Medulla oblongata (tissue), 1 donor: Measurements from ENCODE around the gene CD82.
A peak's percentile ranks its signal among the peaks of the same experiment; 100 is the strongest.
"Not testable (repeated sequence)": the region's sequence is repeated elsewhere in the genome, so short reads cannot be mapped to it uniquely, and the experiment has no call there.

Source experiments
- DNase-seq: peaks from one replicate; pipeline ENCODE4 v3.0.0-alpha.2; 2015; ENCODE audit errors: extremely low spot score

Gene CD82

GRCh38 chr11:44559940-44560300 is 5.5 kb upstream of the CD82 start:
- not testable (repeated sequence) for DNase-seq

- DNase-seq = no peak
Measured at GRCh38 chr11:44561275-44561805, 4.1 kb upstream of the CD82 start.

- DNase-seq = no peak
Measured at GRCh38 chr11:44561964-44562734, 3.3 kb upstream of the CD82 start.

DNA sequence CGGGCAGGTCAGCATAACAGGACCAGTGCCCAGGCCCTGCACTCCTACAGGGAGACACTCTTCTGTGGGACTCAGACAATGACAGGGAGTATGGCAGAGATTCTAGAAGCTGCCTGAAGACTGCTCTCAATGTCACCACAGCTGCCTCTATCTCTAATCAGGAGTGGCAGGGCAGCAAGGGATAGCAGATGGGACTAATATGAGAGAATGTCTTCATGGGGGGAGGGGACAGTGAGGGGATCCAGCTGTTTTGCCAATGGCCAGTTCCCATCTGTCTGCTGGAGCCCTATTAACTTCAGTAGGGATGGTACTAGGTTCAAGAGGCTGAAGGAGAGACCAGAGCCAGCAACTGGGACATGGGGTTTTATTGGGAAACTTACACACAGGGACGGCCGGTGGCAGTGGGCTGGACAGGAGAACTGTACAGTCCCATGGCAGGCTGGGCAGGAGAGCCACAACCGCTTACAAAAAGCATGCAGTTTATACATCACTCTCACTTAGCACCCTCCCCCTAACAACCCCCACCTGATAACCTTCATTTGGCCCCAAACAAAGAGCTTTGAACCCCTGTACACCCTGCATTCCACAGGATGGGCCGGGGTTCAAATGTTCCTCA is 2.5 kb upstream of the CD82 start:
- DNase-seq = no peak

DNA sequence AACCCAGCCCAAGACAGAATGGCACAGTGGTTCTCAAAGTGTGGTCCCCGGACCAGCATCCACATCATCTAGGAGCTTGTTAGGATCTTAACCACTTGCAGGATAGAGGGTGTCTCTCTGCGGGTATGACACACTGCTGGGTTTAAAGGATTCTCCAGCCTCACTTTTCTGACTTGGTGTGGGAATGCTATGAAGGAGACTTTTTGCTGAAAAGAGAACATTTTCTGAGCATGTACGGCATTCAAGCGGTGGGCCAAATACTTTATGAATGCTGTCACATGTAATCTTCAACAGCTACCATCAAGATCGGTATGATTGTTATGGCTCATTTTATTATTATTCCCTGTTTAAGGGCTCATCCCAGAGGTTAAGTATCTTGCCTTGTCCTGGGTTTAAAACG is 1.8 kb upstream of the CD82 start:
- DNase-seq = no peak

DNA sequence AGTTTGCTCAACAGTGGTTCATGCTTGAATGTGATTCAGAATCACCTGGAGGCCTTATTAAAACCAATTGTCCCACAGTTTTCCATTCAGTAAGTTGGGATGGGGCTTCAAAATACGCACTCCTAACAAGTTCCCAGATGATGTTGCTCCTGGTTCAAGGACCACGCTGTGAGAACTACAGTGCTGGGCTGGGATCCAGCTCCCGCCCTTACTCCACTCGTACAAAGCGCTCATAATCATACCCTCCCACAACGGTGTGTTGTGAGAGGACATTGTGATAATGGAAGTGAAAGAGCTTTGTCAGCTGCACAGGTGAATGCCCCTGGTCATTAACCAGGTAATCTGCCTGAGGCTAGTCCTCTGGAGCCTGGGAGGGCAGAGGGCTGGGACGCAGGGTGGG is 1.3 kb upstream of the CD82 start:
- no peak for DNase-seq

GRCh38 chr11:44564670-44565210 is 723 bp upstream of the CD82 start:
- DNase-seq = peak; percentile 77

DNA sequence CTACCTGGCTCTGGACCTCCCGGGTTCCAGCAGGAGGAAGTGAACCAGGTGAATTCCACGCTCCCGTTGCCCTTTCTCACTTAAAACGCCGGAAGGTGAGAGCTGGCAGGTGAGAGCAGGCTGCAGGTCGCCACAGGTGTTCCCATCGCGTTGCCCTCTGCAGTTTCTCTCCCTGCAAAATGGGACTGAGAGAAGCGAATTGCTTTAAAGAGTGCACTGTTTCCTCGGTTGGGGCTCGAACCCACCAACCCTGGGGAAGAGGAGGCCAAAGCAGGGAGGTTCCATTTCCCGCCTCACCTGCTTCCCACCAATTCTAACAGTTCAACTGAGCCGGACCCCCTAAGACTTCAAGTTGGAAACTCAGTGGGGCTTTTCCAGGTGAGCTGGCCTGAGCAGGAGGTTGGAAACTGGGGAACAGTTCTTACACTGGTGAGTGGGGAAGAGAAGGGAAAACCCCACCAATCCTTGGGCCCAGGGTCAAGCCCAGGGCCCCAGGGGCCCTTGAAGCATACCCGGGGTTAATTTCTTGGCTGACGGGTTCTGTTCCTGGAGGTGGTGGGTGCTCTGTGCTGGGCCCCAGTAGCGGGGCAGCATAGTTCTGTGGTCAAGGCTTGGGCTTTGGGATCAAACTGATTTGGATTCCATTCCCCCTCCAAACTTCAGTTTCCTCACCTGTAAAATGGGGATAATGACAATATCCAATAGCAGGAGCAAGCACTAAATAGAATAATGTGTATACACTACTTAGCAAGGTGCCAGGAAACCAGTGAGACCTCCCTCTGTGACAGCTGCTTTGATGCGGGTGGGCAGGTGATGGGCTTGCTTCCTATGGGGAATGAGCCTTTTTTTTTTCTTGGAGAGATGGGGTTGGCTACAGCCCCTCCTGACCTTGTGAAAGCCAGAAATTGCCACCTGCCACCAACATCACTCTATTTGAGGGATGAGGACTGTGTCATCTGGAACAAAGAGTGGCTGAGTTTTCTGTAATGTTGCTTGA is 788 bp downstream of the CD82 start:
- DNase-seq = no peak

GRCh38 chr11:44566952-44567875 is 1.8 kb downstream of the CD82 start:
- DNase-seq = no peak

DNA sequence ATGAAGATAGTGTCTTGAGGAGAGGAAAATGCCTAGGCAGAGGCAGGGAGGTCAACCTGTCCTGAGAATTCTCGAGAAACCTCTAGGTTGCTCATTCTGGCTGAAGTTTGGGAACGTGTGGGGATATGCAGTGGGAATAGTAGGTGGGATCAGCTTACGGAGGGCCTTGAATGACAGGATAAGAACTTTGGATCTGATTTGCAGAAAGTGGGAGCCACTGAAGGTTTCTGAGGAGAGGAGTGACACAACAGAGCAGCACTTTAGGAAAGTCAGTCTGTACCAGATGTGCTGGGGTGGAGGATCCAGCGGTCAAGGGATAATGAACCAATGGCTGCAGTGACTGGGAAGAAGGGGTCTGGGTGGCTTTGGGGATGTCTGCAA is 2.4 kb downstream of the CD82 start:
- DNase-seq = no peak

- DNase-seq = no peak
Measured at GRCh38 chr11:44568331-44568657, 2.8 kb downstream of the CD82 start.

DNA sequence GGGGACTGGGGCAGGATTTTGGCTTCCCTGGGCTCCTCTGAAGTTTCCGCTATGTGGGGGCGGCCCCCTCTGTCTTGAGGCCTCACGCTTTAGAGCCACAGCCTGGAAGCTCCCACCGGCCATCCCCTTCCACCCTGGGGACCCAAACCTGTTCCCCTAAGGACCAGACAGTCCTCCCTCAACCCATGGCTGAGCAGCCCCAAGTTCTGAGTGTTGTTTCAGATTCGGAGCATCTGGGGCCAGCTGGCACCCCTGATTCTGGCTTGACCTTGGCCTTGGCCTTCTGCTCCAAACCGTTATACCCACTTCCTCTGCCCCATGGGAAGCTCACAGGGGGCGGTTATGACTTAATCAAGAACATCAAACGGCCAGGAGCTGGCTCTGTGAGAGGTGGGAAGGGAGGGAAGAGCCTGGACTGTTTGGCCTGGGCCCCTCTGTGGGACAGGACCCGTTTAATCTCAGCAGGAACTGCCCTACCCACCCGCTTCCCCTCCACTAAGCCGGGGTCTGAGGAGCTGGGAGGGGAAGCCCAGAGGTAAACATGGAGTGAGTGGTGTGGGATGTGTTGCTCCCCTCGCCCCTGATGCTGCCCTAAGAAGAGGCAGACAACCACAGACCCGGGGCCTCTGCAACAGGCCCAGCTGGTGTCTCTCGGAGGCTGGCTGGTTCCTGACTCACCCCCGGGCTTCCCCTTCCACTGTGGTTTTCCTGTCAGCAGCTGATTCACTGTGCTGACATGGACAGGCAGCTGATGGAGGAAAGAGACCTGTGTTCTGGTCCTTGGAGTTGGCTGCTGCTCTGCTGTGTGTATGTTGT is 3.4 kb downstream of the CD82 start:
- peak; percentile 84 for DNase-seq

DNA sequence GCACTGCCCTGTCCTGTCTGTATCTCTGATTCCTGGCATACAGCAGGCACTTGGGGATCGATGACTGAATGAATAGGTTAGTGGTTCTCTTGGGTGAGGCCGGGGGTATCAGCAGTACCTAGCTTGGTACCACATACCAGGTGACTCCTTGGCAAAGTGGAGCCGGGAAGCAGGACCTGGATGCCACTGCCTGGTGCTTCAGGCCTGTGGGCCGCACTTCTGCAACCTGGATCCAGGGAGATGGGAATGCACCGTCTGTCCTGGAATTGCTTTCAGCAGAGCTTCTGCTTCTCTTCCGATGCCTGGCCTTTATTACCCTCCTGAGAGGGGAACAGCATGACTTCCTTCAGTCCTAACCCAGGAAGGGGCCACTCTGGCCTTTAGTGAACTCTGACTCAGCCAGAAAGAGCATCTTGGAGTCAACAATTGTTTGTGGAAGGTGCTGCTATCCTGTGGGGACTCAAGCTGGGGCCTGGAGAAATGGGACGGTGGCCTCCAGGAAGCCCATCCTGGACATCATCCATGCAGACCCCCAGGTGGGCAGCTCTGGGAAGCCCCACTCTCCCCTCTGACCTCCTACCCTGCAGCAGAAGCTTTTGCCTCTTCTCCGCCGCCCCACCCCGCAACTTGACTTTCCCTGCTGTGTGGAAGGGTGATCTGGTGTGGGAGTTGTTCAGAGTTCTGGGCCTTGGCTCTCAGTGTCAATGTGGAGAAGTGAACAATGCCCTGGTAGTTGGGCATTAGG is 5.1 kb downstream of the CD82 start:
- no peak for DNase-seq

- no peak for DNase-seq
Measured at GRCh38 chr11:44571871-44572270, 6.4 kb downstream of the CD82 start.

DNA sequence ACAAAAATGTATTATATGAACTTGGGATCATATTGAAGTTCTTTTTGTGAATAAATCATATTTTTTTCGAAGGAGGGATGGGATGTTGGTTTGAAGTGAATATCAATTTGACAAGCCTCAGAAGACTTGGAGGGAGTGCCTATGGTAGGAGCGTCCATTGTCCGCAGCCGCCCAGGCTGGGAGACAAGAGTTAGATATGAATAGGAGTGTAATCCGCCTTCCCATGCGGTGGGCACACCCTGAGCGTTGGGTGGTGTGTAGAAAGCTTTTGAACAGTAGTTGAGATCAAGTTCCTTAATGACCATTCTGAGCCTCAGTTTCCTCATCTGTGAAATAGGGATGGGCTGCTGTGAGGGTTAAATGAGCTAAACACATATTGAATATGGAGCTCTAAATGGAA is 7.0 kb downstream of the CD82 start:
- DNase-seq = no peak

DNA sequence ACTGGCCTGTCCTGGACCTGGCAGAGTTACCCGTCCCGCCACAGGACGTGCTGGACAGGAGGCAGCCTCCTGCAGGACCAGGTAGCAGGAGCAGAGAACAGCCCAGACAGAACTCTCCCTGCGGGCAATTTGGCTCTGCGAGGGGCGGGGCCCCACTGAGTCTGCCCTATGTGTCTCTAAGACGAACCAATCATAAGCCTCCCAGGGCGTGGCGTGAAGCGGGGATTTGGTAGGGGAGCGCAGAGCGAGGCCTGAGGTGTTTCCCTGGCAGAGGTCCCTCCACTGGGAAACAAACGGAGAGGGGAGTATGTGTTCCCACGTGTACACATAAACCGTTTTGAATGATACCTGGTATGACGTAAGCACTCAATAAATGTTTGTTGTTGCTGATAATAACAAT is 7.4 kb downstream of the CD82 start:
- DNase-seq = no peak

DNA sequence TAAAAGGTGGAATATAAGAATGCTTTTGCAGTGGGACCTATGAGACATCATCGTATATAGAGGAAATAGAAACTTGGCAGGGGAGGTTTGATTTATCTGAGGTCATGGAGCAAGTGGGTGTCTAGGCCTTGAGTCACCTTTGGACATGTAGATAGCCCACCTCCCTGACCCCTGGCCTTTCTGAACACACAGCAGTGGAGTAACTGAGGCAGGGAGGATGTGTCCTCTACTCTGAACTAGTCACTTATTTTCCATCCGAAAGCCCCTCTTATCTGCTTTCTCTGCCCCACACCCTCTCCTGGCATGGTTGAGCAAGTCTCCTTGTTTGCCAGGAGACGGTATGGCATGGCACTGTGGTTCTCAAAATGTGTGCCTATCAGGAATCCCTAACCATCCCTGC is 7.9 kb downstream of the CD82 start:
- DNase-seq = no peak

- DNase-seq = no peak
Measured at GRCh38 chr11:44574610-44575287, 9.3 kb downstream of the CD82 start.

- no peak for DNase-seq
Measured at GRCh38 chr11:44575288-44575672, 9.8 kb downstream of the CD82 start.
